Thoracic aorta (tissue), 2 donors: Measurements from ENCODE around the gene ATF7IP. TPM values are rescaled to one million over a fixed set of nuclear protein-coding genes. Genes with fewer than 3 reads are reported as not detected.

Source experiments
- ATAC-seq: fragments of 150-250 bp; one replicate; pipeline ENCODE4 v1.8.0; 2017; ENCODE audit warnings: low read depth; ENCODE audit not compliant: insufficient number of reproducible peaks, low FRiP score
- DNase-seq: peaks from one replicate; pipeline ENCODE4 v3.0.0-alpha.2; 2020; ENCODE audit warnings: low spot score
- H3K27ac ChIP-seq, 2 donors: fragments of 200-600 bp; sonication (generic); 1 replicate in 1 of 2; 2 replicates in 1 of 2; pipeline ENCODE4 v1.5.1; 2016; ENCODE audit warnings: mild to moderate bottlenecking in 2 of 2, moderate library complexity in 2 of 2
- H3K27me3 ChIP-seq: fragments of 200-600 bp; sonication (generic); replicated peaks from 2 replicates; pipeline ENCODE4 v1.6.0; 2016; ENCODE audit warnings: mild to moderate bottlenecking; ENCODE audit not compliant: insufficient read depth
- H3K36me3 ChIP-seq: fragments of 200-600 bp; sonication (generic); one replicate; pipeline ENCODE4 v1.5.1; 2016
- H3K4me1 ChIP-seq, 2 donors: fragments of 200-600 bp; sonication (generic); 1 replicate in 1 of 2; 2 replicates in 1 of 2; pipeline versions ENCODE4 v1.5.1 to v1.6.0; 2016; ENCODE audit warnings: low read depth in 2 of 2, mild to moderate bottlenecking in 1 of 2; ENCODE audit not compliant: control insufficient read depth in 1 of 2
- H3K4me3 ChIP-seq: fragments of 200-600 bp; sonication (generic); 2 replicates; pipeline ENCODE4 v1.5.1; 2016; ENCODE audit warnings: mild to moderate bottlenecking
- H3K9me3 ChIP-seq: fragments of 200-600 bp; sonication (generic); 2 replicates; pipeline ENCODE4 v1.5.1; 2016
- total RNA-seq, 2 donors: library from RNA; depleted of rRNA; stranded (reverse); fragments of >200 nt; gene quantifications; one replicate each; pipeline versions ENCODE4 v1.1.0 to v1.2.3, GENCODE V29; 2016
- TF ChIP-seq, protein P1 (sequence below): fragments of 200-600 bp; sonication (generic); IDR thresholded peaks from one replicate; pipeline ENCODE4 v1.5.1; 2019; ENCODE audit warnings: antibody characterized with exemption

Gene ATF7IP
- total RNA-seq, 2 donors from 2014 or later, result 41.0 to 41.7 TPM

GRCh38 chr12:14422516-14423230 lies 57.2 kb downstream of the ATF7IP start:
- Histone ChIP-seq H3K4me1 (peaks cover 16 to 21% of the 10 kb centered on the region in 2 donors), H3K9me3 (peaks cover 5% of the 10 kb centered on the region), H3K4me3 (no peak overlapping the region), H3K27me3 (no peaks in the 10 kb centered on the region), H3K27ac (no peak overlapping the region), H3K36me3 (peaks cover 6% of the 10 kb centered on the region)
- DNase-seq, result no peak
- no peak for ATAC-seq
- TF ChIP-seq, protein P1, sequence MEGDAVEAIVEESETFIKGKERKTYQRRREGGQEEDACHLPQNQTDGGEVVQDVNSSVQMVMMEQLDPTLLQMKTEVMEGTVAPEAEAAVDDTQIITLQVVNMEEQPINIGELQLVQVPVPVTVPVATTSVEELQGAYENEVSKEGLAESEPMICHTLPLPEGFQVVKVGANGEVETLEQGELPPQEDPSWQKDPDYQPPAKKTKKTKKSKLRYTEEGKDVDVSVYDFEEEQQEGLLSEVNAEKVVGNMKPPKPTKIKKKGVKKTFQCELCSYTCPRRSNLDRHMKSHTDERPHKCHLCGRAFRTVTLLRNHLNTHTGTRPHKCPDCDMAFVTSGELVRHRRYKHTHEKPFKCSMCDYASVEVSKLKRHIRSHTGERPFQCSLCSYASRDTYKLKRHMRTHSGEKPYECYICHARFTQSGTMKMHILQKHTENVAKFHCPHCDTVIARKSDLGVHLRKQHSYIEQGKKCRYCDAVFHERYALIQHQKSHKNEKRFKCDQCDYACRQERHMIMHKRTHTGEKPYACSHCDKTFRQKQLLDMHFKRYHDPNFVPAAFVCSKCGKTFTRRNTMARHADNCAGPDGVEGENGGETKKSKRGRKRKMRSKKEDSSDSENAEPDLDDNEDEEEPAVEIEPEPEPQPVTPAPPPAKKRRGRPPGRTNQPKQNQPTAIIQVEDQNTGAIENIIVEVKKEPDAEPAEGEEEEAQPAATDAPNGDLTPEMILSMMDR, result no peak

- H3K27me3 ChIP-seq, result no peaks in the 10 kb centered on the region
- H3K27ac ChIP-seq, result no peak overlapping the region
- peaks cover 6 to 8% of the 10 kb centered on the region in 2 donors for H3K4me1 ChIP-seq
- no peak overlapping the region for H3K4me3 ChIP-seq
- TF ChIP-seq, protein P1, result no peak
- H3K9me3 ChIP-seq, result peaks cover 5% of the 10 kb centered on the region
- ATAC-seq (no peak), DNase-seq (no peak)
- peaks cover 6% of the 10 kb centered on the region for H3K36me3 ChIP-seq
Observed at GRCh38 chr12:14424545-14424944, 59.1 kb downstream of the ATF7IP start.

DNA sequence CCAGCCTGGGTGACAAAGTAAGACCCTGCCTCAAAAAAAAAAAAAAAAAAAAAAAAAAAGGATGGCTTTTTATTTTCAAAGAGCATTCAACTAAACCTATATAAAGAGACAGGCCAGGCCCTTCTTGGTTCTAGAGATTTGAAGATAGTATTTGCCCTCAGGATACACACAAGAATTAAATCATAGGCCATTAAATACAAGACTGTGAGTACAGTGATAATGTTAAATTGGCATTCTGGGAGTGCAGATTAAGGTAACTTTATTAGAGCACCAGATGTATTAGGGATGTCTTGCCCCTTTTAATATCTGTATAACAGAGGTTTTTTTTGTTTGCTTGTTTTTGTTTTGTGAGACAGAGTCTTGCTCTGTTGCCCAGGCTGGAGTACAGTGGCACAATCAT lies 61.3 kb downstream of the ATF7IP start:
- H3K27me3 ChIP-seq, result no peaks in the 10 kb centered on the region
- peaks cover 5 to 14% of the 10 kb centered on the region in 2 donors for H3K4me1 ChIP-seq
- DNase-seq (no peak), ATAC-seq (no peak)
- peaks cover 6% of the 10 kb centered on the region for H3K36me3 ChIP-seq
- TF ChIP-seq, protein P1, result no peak
- H3K4me3 ChIP-seq, result no peak overlapping the region
- no peak overlapping the region for H3K27ac ChIP-seq
- H3K9me3 ChIP-seq, result peaks cover 3% of the 10 kb centered on the region

- Histone ChIP-seq H3K27ac (no peak overlapping the region), H3K27me3 (no peaks in the 10 kb centered on the region), H3K4me1 (peaks cover 13 to 25% of the 10 kb centered on the region in 2 donors), H3K9me3 (no peaks in the 10 kb centered on the region), H3K4me3 (no peak overlapping the region), H3K36me3 (peaks cover 6% of the 10 kb centered on the region)
- ATAC-seq (no peak), DNase-seq (no peak)
- TF ChIP-seq, protein P1, result no peak
Observed at GRCh38 chr12:14427929-14428328, 62.4 kb downstream of the ATF7IP start.

DNA sequence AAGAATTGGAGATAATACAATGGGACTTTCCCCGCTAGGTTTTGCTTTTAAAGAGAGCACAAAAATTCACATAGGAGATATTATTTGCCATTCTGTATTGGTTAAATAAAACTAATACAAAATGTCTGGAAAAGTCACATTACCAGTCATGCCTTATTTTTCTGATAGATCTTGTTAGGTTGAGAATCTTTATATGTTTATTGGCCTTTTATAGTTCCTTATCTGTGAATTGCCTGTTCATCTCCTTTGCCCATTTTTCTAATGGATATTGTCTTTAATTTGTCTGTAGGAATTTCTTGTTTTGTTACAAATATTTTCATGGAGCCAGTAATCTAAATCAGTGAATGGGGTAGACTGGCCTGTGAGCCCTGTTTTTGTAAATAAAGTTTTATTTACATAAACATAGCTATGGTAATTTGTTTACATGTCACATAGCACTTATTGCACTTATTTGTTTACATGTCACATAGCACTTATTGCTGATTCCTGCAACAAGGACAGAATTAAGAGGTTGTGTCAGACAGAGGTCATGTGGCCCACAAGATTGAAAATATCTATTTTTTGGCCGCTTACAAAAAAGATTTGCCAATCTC lies 65.0 kb downstream of the ATF7IP start:
- TF ChIP-seq, protein P1, result no peak

More for the DNA sequence above, 65.0 kb downstream of the ATF7IP start:
- Histone ChIP-seq H3K4me3 (no peak overlapping the region), H3K36me3 (no peaks in the 10 kb centered on the region), H3K4me1 (peaks cover 17 to 26% of the 10 kb centered on the region in 2 donors), H3K9me3 (no peaks in the 10 kb centered on the region), H3K27ac (no peak overlapping the region), H3K27me3 (no peaks in the 10 kb centered on the region)
- no peak for ATAC-seq
- DNase-seq, result no peak
